Breast epithelium (tissue), 3 donors: ENCODE measurements around the gene PLPPR3.

ENCODE experiments used
- POLR2A ChIP-seq: fragments of 450-650 bp; IDR thresholded peaks from one replicate; pipeline ENCODE4 v1.6.1; 2016; ENCODE audit warnings: antibody characterized with exemption, mild to moderate bottlenecking, moderate library complexity
- TF ChIP-seq, protein P1 (sequence below), 3 donors: fragments of 450-650 bp; IDR thresholded peaks; one replicate each; pipeline ENCODE4 v1.5.1; 2016 to 2017; ENCODE audit warnings: antibody characterized with exemption in 3 of 3, mild to moderate bottlenecking in 3 of 3, moderate library complexity in 3 of 3

DNA sequence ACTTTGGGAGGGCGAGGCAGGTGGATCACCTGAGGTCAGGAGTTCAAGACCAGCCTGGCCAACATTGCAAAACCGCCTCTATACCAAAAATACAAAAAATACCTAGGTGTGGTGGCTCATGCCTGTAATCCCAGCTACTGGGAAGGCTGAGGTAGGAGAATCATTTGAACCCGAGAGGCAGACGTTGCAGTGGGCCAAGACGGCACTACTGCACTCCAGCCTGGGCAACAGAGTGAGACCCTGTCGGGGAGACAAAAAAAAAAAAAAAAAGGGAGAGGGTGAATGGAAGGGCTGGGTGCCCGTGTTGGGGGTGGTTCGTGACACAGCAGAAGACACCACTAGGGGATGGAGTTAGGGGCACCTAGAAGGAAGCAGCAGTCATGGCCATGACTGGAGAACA is 48.6 kb upstream of the PLPPR3 start:
- TF ChIP-seq, protein P1, sequence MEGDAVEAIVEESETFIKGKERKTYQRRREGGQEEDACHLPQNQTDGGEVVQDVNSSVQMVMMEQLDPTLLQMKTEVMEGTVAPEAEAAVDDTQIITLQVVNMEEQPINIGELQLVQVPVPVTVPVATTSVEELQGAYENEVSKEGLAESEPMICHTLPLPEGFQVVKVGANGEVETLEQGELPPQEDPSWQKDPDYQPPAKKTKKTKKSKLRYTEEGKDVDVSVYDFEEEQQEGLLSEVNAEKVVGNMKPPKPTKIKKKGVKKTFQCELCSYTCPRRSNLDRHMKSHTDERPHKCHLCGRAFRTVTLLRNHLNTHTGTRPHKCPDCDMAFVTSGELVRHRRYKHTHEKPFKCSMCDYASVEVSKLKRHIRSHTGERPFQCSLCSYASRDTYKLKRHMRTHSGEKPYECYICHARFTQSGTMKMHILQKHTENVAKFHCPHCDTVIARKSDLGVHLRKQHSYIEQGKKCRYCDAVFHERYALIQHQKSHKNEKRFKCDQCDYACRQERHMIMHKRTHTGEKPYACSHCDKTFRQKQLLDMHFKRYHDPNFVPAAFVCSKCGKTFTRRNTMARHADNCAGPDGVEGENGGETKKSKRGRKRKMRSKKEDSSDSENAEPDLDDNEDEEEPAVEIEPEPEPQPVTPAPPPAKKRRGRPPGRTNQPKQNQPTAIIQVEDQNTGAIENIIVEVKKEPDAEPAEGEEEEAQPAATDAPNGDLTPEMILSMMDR (IDR thresholded peaks at IDR 0.05): no peak
- no peak for TF ChIP-seq POLR2A
